ENCODE measurements around the gene TRAPPC5. TPM values are rescaled to one million over a fixed set of nuclear protein-coding genes. Genes with fewer than 3 reads are reported as not detected.

Gene TRAPPC5
- polyA plus RNA-seq, 1 experiment: 42.1 TPM

DNA sequence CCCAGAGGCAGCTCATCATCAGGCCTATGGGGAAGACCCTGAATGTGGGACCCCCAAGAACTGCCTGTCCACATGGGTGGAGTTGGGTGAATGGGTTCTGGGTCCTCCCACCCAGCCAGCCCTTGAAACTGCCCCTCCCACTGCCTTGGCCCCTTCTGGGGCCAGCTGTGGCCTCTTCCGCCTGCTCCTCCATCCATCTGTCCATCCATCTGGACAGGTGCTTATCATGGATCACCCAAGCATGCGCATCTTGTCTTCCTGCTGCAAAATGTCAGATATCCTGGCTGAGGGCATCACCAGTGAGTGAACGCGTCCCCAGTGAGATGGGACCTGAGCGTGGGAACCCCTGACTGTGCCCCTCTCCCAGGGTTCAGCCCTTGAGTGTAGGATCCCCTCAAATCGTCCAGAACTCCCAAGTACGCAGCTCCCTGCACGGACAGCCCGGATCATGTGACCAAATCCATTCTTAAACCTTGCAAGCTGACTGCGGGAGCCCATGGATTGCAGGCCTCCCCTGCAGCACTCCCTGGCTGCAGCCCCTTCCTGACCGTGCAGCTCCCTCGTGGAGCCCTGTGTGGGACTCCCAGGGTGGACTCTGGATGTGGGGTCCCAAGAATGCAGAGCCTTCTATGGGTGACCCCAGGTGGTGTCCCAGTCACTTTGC is 41.7 kb upstream of the TRAPPC5 start:
- CTCF ChIA-PET: interaction anchor here (0.8 kb wide), 1 partner anchor 13 kb away, joined by 3 read pairs; no protein-coding TSS in a partner anchor
- POLR2A ChIA-PET: interaction anchor here (0.6 to 1.0 kb wide), 2 partner anchors 9 to 518 kb away, joined by 3 to 6 read pairs; partner anchors contain the start of genes PET100 and XAB2

DNA sequence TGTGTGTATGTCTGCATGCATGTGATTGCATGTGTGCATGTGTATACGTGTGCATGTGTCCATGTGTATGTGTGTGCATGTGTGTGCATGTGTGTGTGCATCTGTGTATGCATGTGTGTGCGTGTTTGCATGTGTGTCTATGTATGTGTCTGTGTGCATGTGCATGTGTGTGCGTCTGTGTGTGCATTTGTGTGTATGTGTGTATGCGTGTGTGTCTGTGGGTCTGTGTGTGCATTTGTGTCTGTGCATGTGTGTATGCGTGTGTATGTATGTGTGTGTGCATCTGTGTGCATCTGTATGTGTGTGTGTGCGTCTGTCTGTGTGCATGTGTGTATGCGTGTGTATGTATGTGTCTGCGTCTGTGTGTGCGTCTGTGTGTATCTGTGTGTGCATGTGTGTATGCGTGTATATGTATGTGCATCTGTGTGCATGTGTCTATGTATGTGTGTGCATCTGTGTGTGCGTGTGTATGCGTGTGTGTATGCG is 40.7 kb upstream of the TRAPPC5 start:
- DNase-seq (ENCODE audit: low read depth, low spot score): no peak
- ChIA-PET POLR2A (no interaction called here), CTCF (no interaction called here)
- no peak overlapping the region for H3K27ac ChIP-seq (ENCODE audit: low read depth, low read length)
- TF ChIP-seq, protein P1, sequence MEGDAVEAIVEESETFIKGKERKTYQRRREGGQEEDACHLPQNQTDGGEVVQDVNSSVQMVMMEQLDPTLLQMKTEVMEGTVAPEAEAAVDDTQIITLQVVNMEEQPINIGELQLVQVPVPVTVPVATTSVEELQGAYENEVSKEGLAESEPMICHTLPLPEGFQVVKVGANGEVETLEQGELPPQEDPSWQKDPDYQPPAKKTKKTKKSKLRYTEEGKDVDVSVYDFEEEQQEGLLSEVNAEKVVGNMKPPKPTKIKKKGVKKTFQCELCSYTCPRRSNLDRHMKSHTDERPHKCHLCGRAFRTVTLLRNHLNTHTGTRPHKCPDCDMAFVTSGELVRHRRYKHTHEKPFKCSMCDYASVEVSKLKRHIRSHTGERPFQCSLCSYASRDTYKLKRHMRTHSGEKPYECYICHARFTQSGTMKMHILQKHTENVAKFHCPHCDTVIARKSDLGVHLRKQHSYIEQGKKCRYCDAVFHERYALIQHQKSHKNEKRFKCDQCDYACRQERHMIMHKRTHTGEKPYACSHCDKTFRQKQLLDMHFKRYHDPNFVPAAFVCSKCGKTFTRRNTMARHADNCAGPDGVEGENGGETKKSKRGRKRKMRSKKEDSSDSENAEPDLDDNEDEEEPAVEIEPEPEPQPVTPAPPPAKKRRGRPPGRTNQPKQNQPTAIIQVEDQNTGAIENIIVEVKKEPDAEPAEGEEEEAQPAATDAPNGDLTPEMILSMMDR (IDR thresholded peaks at IDR 0.05; ENCODE audit: low read depth, low read length): no peak
- peaks cover 6% of the 10 kb centered on the region for H3K27me3 ChIP-seq (ENCODE audit: control insufficient read depth, insufficient read depth, low read length)
- H3K4me3 ChIP-seq (ENCODE audit: low read depth, low read length): no peak overlapping the region
- peaks cover 19% of the 10 kb centered on the region; the same call in 1 of the 2 replicates for H3K9me3 ChIP-seq (ENCODE audit: control insufficient read depth, insufficient read depth, low read length)

More for the DNA sequence above, 41.7 kb upstream of the TRAPPC5 start:
- Histone ChIP-seq H3K27ac (ENCODE audit: low read depth, low read length) (no peak overlapping the region), H3K4me3 (ENCODE audit: low read depth, low read length) (no peak overlapping the region), H3K9me3 (ENCODE audit: control insufficient read depth, insufficient read depth, low read length) (peaks cover 11% of the 10 kb centered on the region; the same call in 1 of the 2 replicates), H3K27me3 (ENCODE audit: control insufficient read depth, insufficient read depth, low read length) (peaks cover 6% of the 10 kb centered on the region)
- TF ChIP-seq, protein P1 (IDR thresholded peaks at IDR 0.05; ENCODE audit: low read depth, low read length): no peak
- no peak for DNase-seq (ENCODE audit: low read depth, low spot score)

DNA sequence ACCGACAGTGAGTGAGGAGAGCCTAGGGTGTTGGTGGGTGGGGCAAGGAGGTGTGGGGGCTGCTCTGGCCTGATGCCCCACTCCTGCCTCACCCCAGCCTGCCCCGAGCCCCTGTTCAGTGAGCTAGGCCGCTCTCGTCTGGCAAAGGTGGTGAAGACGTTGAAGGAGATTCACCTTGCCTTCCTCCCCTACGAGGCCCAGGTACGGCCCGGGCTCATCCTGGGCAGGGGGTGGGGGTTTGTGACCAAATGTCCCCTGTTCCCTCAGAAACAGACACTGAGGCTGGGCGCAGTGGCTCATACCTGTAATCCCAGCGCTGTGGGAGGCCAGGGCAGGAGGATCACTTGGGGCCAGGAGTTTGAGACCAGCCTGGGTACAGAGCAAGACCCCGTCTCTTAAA is 39.8 kb upstream of the TRAPPC5 start:
- ChIA-PET POLR2A (no interaction called here), CTCF (interaction anchor here (0.9 kb wide), 1 partner anchor 72 kb away, joined by 3 read pairs; no protein-coding TSS in a partner anchor)
- Histone ChIP-seq H3K27me3 (ENCODE audit: control insufficient read depth, insufficient read depth, low read length) (peaks cover 6% of the 10 kb centered on the region), H3K9me3 (ENCODE audit: control insufficient read depth, insufficient read depth, low read length) (peaks cover 19% of the 10 kb centered on the region; the same call in 1 of the 2 replicates), H3K4me3 (ENCODE audit: low read depth, low read length) (no peak overlapping the region), H3K27ac (ENCODE audit: low read depth, low read length) (no peak overlapping the region)
- TF ChIP-seq, protein P1 (IDR thresholded peaks at IDR 0.05; ENCODE audit: low read depth, low read length): no peak
- DNase-seq (ENCODE audit: low read depth, low spot score): no peak

DNA sequence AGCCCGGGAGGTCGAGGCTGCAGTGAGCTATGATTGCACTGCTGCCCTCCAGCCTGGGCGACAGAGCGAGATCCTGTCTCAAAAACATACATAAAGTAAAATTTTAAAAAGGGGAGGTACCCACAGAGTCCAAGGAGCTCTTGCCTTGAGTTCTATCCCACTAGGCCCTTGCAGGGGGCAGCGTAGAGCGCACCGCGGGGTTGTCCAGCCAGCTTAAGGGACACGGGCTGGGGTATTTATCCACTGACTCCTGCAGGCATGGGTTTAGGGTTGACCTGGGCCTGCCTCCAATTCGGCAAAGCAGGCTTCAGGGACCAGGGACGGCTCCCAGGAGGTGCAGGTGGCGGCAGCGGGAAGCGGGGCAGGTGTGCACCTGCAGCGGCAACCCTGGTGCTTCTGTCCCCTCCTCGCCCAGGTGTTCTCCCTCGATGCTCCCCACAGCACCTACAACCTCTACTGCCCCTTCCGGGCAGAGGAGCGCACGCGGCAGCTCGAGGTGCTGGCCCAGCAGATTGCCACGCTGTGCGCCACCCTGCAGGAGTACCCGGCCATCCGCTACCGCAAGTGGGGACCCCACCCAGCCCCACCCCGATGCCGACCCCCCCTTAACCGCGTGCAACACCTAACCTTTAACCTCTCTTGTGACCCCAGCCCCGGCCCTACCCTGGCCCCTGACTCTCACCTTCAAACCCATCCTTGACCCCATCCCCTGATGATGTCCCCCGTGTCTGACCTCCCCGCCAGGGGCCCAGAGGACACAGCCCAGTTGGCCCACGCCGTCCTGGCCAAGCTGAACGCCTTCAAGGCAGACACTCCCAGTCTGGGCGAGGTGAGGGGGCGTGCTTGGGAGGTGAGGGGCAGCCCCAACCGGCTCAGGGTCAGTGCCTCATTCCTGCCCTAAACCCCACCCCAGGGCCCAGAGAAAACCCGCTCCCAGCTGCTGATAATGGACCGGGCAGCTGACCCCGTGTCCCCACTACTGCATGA is 39.0 kb upstream of the TRAPPC5 start:
- Histone ChIP-seq H3K27ac (ENCODE audit: low read depth, low read length) (no peak overlapping the region), H3K27me3 (ENCODE audit: control insufficient read depth, insufficient read depth, low read length) (peaks cover 6% of the 10 kb centered on the region), H3K4me3 (ENCODE audit: low read depth, low read length) (no peak overlapping the region), H3K9me3 (ENCODE audit: control insufficient read depth, insufficient read depth, low read length) (peaks cover 19% of the 10 kb centered on the region; the same call in 1 of the 2 replicates)
- TF ChIP-seq, protein P1 (IDR thresholded peaks at IDR 0.05; ENCODE audit: low read depth, low read length): no peak
- DNase-seq (ENCODE audit: low read depth, low spot score): no peak
- ChIA-PET POLR2A (no interaction called here), CTCF (interaction anchor here (0.9 kb wide), 1 partner anchor 73 kb away, joined by 3 read pairs; no protein-coding TSS in a partner anchor)

All from AG04450 (cell line).